Measurements from ENCODE around the gene ACBD5. TPM values are rescaled to one million over a fixed set of nuclear protein-coding genes. Genes with fewer than 3 reads are reported as not detected.

ACBD5 gene
- total and polyA plus RNA-seq, 12 donors = 10.4 to 70.3 (median 45.7) TPM

- WGBS, 4 donors = 81 to 98% (median 94%) methylated on average over 1 of the region's 1 CpG
- Histone ChIP-seq H3K9me3 (replicated peaks in 1 of 3) (no peaks in the 10 kb centered on the region), H3K4me3 (no peak overlapping the region), H3K36me3 (replicated peaks in 1 of 2) (peaks cover 0 to 31% of the 10 kb centered on the region in 2 donors), H3K27me3 (no peaks in the 10 kb centered on the region), H3K27ac (no peak overlapping the region), H3K4me1 (replicated peaks in 1 of 2) (peaks cover 8 to 22% of the 10 kb centered on the region in 2 donors)
- intact Hi-C loops (cut with DNase I) = no loop called here
- TF ChIP-seq CTCF (IDR thresholded peaks at IDR 0.05) (no peak), POLR2A (IDR thresholded peaks at IDR 0.05) (no peak)
- no peak for DNase-seq
These were observed 90.3 kb downstream of the ACBD5 start for GRCh38 chr10:27150261-27150660.

GRCh38 chr10:27147701-27148100, 92.9 kb downstream of the ACBD5 start:
- peaks cover 0 to 51% of the 10 kb centered on the region in 2 donors for H3K36me3 ChIP-seq (replicated peaks in 1 of 2)
- H3K27ac ChIP-seq = no peak overlapping the region
- peak in 1 of 7 donors; percentile 7 for DNase-seq
- peaks cover 4 to 26% of the 10 kb centered on the region in 2 donors for H3K4me1 ChIP-seq (replicated peaks in 1 of 2)
- 61 to 74% (median 69%) methylated on average over 5 of the region's 5 CpGs for WGBS, 4 donors
- TF ChIP-seq POLR2A (IDR thresholded peaks at IDR 0.05) = no peak
- no peak for TF ChIP-seq CTCF (IDR thresholded peaks at IDR 0.05)
- no peaks in the 10 kb centered on the region for H3K9me3 ChIP-seq (replicated peaks in 1 of 3)
- no peaks in the 10 kb centered on the region for H3K27me3 ChIP-seq
- H3K4me3 ChIP-seq = no peak overlapping the region
- intact Hi-C loops (cut with DNase I) = no loop called here

GRCh38 chr10:27145937-27146336, 94.7 kb downstream of the ACBD5 start:
- Histone ChIP-seq H3K36me3 (replicated peaks in 1 of 2) (peaks cover 0 to 63% of the 10 kb centered on the region in 2 donors), H3K9me3 (replicated peaks in 1 of 3) (no peaks in the 10 kb centered on the region), H3K27ac (no peak overlapping the region), H3K4me3 (no peak overlapping the region), H3K4me1 (replicated peaks in 1 of 2) (peaks cover 0 to 18% of the 10 kb centered on the region in 2 donors), H3K27me3 (no peaks in the 10 kb centered on the region)
- TF ChIP-seq POLR2A (IDR thresholded peaks at IDR 0.05) (no peak), CTCF (IDR thresholded peaks at IDR 0.05) (no peak)
- no peak for DNase-seq
- intact Hi-C loops (cut with DNase I) = no loop called here

Small RNA genes lying within 50 kb of the gene (small RNA-seq; reads per million reads assigned to genes)
- gene RNU2-24P (0 reads per million in 2 donors), gene RNU7-12P (0 reads per million in 2 donors)

Other genes with a start within 250 kb of the ACBD5 start
- gene ANKRD26, start 140.3 kb downstream of the ACBD5 start, total RNA-seq = 10 to 100 TPM in 3 of 9 donors, 1 to 10 TPM in 6; 1.7 to 21.1 (median 6.4) TPM
- gene ANKRD26, start 140.3 kb downstream of the ACBD5 start, polyA plus RNA-seq = 1 to 10 TPM; 3.4 to 7.6 (median 3.8) TPM
- 100 to 1,000 TPM in 5 of 9 donors, 10 to 100 TPM in 4; 57.5 to 180 (median 102) TPM for gene YME1L1, start 86.4 kb downstream of the ACBD5 start, total RNA-seq
- 100 to 1,000 TPM in 1 of 3 donors, 10 to 100 TPM in 2; 22.1 to 193 (median 23.2) TPM for gene YME1L1, start 86.4 kb downstream of the ACBD5 start, polyA plus RNA-seq
- gene MASTL, start 85.4 kb downstream of the ACBD5 start, total RNA-seq = 10 to 100 TPM in 1 of 9 donors, 1 to 10 TPM in 8; 3.7 to 13.4 (median 6.6) TPM
- 10 to 100 TPM in 1 of 3 donors, 1 to 10 TPM in 2; 3.7 to 11.9 (median 6.0) TPM for gene MASTL, start 85.4 kb downstream of the ACBD5 start, polyA plus RNA-seq